T-helper 1 cell treated with Interleukin-12 subunit alpha and Interleukin-12 subunit beta and Interleukin-4 antibody, amounts not matched to agents 30 ng/mL and 1 ng/mL, for 36 hours (primary cell): ENCODE data around the gene FOSL2. TPM values are rescaled to one million over a fixed set of nuclear protein-coding genes. Genes with fewer than 3 reads are reported as not detected.

Experiments
- intact Hi-C: fragments of 100-400 bp; cut with micrococcal nuclease; formaldehyde crosslinking; loops from one replicate; pipeline ENCODE4 v1.15.1; 2024
- total RNA-seq: library from RNA; stranded (reverse); gene quantifications from 2 replicates; pipeline ENCODE4 v1.2.3, GENCODE V29; 2022

The FOSL2 gene
- 26.1 and 32.4 TPM in 2 replicates for total RNA-seq

GRCh38 chr2:28392297-28393113 lies at the start of gene FOSL2:
Gene FOSL2, plus strand, starts transcription at chr2:28392858. Its CDS starts 863 bp downstream, at chr2:28393721.
- intact Hi-C loops: loop anchor here (1.0 to 10.0 kb wide), 9 partner anchors 18 to 1755 kb away; partner anchors contain the start of genes AGBL5, CAD, MRPL33 and PPP1CB

- intact Hi-C loops: no loop called here
Observed at GRCh38 chr2:28343184-28343942, 49.3 kb upstream of the FOSL2 start.

- intact Hi-C loops: no loop called here
Observed at GRCh38 chr2:28343971-28344715, 48.5 kb upstream of the FOSL2 start.

- intact Hi-C loops: no loop called here
Observed at GRCh38 chr2:28344756-28345373, 47.8 kb upstream of the FOSL2 start.

GRCh38 chr2:28345619-28346018 lies 47.0 kb upstream of the FOSL2 start:
- intact Hi-C loops: no loop called here

- intact Hi-C loops: no loop called here
Observed at GRCh38 chr2:28346587-28346986, 46.1 kb upstream of the FOSL2 start.

GRCh38 chr2:28347193-28347592 lies 45.5 kb upstream of the FOSL2 start:
- intact Hi-C loops: no loop called here

- intact Hi-C loops: no loop called here
Observed at GRCh38 chr2:28347596-28347995, 45.1 kb upstream of the FOSL2 start.

GRCh38 chr2:28348149-28348567 lies 44.5 kb upstream of the FOSL2 start:
- intact Hi-C loops: loop anchor here (1.0 kb wide), 1 partner anchor 11 kb away; no protein-coding TSS in a partner anchor

GRCh38 chr2:28348921-28349320 lies 43.7 kb upstream of the FOSL2 start:
- intact Hi-C loops: loop anchor here (1.0 kb wide), 1 partner anchor 10 kb away; no protein-coding TSS in a partner anchor

GRCh38 chr2:28349546-28350165 lies 43.0 kb upstream of the FOSL2 start:
- intact Hi-C loops: no loop called here

- intact Hi-C loops: no loop called here
Observed at GRCh38 chr2:28350196-28350595, 42.5 kb upstream of the FOSL2 start.

GRCh38 chr2:28350791-28351285 lies 41.8 kb upstream of the FOSL2 start:
- intact Hi-C loops: no loop called here

- intact Hi-C loops: no loop called here
Observed at GRCh38 chr2:28351621-28352020, 41.0 kb upstream of the FOSL2 start.

GRCh38 chr2:28352104-28352503 lies 40.6 kb upstream of the FOSL2 start:
- intact Hi-C loops: no loop called here

- intact Hi-C loops: no loop called here
Observed at GRCh38 chr2:28352610-28353195, 40.0 kb upstream of the FOSL2 start.

- intact Hi-C loops: no loop called here
Observed at GRCh38 chr2:28354920-28355520, 37.6 kb upstream of the FOSL2 start.

GRCh38 chr2:28355521-28356094 lies 37.0 kb upstream of the FOSL2 start:
- intact Hi-C loops: no loop called here
